MV-4-11 (cell line): ENCODE data around the gene PGLYRP1.

Experiments
- DNase-seq: peaks from one replicate; lab custom pipeline; 2025; lab: John Stamatoyannopoulos, UW

Gene PGLYRP1, protein sequence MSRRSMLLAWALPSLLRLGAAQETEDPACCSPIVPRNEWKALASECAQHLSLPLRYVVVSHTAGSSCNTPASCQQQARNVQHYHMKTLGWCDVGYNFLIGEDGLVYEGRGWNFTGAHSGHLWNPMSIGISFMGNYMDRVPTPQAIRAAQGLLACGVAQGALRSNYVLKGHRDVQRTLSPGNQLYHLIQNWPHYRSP

DNA sequence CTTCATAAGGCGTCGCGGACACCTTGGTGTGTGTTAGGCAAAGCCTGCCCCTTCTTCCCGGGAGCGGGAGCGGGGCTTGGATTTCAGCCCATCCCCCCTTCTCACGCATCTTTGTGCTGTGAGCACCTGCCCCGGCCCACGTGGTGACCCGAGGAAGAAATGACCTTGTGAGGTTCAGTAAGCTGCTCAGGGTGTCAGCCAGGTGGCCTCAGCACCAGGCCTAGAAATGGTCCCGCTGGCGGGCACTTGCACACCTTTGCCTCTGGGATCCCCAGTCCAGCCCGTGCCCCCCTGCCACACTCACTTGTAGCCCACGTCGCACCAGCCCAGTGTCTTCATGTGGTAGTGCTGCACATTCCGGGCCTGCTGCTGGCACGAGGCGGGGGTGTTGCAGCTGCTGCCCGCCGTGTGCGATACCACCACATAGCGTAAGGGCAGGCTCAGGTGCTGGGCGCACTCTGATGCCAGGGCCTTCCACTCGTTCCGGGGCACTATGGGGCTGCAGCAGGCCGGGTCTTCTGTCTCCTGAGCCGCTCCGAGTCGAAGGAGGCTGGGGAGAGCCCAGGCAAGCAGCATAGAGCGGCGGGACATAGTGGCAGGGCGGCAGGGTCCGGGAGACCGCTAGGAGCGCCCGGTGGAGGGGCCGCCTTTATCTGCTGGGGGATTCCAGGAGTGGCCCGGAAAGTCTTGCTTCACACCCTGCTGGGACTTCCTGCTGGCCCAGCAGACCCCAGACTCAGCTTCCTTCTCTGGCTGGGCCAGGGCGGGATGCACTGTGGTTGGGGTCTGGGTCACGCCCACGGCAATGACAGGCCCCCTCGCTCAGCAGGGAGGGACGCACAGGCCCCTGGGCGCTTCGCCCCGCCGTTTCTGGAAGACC, at the start of gene PGLYRP1:
Gene PGLYRP1, minus strand, starts transcription at position 623 of the 880 bp plus-strand sequence. Its CDS starts 32 bp downstream, at position 591.
- DNase-seq, result no peak

DNA sequence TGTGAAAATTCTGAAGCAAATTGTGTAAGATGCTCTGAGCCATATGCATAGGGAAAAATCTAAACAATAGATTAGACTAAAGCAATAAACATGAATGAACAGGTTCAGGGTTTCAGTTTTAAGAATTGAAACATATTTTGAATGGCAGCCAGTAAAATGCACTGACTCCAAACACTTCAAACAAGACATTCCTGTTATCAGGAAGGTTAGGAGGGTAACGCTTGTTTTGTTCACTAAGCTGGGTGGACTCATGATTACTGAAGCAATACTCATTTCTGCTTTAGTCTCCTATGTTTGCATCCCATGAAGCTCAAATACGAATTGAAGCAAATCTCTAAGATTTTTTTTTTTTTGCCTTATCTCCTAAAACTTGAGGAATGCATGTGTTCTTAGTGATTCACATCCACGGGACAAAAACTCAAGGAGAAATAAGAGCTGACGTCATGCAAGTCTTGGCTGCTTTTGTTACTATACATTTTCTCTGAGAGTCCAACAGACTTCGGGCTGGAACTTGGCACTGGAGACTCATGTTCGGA, 47.0 kb upstream of the PGLYRP1 start:
- no peak for DNase-seq

DNA sequence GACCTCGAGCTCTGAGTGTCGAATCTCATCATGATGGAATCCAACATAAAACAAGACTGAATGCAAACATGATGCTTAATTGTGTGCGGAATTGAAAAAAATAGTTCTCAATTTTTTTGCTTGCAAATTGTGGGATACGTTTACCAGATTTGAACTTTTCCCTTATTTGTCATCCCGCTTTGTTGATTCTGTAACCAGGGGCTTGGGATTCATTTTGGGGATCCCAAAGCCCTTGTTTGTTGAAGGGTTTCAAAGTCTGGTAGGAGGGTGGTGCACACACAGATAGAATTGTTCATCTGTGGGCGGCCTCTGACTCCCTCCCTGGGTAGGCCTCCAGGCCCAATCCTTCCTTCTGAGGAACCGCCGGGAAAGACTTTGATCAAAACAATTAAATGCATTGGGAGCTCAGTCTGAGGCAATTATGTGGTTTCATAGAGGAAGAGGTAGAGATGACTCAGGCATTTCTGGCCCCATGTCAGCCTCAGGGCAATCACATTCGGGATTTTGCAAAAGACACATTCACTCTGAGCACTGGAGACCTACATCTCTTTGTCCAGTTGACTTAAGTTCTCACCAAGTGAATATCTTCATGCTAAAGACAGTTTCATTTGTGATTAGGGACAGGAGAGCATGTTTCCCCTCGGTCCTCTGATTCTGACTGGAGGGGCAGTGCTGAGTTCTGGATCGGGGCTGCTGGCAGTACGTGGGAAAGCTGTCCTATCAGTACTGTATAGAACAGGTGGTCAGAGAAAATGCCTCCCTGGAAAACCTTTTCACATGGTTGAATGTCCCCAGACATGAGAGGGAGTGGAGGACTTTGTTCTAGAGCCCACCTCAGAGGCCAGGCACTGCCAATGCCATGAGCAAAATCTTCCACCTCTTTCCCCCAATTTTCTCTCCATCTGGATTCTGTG, 45.7 kb upstream of the PGLYRP1 start:
- peak; percentile 69 for DNase-seq

DNA sequence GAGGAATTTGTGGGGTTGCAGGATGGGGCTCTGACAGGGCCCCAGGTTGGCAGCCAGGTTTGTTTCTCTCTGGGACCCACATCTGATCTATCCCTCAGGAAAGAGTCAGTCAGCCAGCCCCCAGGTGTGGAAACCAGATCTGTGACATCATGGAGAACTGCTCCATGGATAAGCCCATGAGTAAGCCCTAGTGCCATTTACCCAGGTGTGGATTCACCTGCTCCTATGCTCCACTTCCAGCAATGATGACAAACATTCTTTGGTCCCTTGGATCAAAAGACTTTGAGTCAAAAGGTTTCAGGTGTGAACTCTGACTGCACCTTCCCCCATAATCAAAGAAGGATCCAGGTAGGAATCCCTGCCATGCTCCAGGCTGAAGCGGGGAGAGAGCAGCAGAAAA, 44.8 kb upstream of the PGLYRP1 start:
- no peak for DNase-seq

DNA sequence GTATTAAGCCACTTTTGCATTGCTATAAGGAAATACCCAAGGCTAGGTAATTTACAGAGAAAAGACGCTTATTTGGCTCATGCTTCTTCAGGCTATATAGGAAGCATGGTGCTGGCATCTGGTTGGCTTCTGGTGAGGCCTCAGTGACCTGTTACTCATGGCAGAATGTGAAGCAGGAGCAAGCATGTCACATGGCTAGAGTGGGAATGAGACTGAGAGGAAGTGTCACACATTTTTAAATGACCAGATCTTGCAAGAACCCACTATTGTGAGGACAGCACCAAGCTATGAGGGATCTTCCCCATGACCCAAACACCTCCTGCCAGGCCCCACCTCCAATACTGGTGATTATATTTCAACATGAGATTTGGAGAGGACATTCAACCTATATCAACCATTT, 43.6 kb upstream of the PGLYRP1 start:
- DNase-seq, result no peak

DNA sequence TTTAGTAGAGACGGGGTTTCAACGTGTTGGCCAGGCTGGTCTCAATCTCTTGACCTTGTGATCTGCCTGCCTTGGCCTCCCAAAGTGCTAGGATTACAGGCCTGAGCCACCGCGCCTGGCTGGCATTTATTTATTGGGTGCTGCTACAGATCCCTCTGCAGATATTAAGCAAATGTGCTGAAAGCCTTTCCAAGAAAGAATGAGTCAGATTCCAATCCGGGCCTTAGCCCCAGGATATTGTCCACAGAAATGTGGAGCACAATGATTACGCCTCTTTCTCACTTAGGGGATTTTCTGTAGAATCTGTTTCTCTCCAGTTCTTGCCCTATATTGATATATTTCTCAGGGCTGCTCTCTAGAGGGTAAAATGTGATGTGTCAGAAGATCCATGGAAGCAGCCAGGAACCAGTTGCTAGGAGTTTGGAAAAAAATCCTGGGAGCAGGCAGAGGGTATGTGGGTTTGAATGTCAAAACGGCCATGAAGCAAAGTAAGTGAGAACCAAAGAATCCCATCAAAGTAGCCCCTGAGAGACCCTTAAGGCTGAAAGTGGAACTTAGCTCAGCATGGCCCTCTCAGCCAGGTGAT, 42.7 kb upstream of the PGLYRP1 start:
- no peak for DNase-seq

DNA sequence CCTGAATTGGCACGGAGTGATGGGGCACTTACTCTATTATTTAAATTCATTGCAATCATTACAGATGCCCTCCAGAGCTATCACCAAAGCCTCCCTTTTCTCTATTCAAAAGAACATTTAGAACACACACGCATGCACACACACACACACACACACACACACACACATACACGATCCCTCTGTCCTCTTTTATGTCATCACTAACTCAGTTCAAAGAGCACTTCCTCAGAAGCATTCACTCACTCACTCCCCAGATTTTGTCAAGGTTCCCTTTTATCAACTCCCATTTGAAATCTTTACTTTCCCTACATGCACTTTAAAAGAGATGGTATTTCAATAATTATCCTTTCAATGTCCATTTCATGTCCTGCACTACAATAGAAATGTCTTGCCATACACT, 40.3 kb upstream of the PGLYRP1 start:
- no peak for DNase-seq

DNA sequence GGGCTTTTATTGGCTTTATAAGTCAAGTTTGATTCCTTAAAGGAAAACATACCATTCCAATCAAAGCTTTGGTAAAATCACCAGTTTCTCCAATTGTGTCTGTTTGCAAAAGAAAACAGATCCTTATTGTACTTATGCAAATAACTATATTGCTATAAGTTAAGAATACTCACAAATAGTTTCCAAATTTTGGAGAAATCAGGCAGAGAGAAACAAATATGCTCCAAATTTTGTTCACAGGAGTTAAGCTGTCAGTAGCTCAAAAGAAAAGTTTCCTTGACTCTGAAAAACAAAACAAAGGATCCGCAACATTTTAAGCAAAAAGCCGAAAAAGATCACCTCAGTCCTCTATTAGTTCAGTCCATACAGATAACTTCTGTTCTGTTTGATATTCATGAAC, 37.2 kb upstream of the PGLYRP1 start:
- no peak for DNase-seq

DNA sequence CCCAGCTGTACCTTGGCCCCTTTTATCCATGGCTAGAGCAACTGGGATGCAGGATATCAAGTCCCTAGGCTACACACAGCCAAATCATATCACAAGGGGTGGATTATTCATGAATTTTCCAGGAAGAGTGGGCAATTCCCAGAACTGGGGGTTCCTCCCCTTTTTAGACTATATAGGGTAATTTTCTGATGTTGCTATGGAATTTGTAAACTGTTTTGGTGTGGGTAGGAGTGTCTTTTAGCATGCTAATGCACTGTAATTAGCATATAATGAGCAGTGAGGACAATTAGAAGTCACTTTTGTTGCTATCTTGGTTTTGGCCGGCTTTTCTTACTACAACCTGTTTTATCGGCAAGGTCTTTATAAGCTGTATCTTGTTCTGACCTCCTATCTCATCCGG, 35.9 kb upstream of the PGLYRP1 start:
- no peak for DNase-seq

DNA sequence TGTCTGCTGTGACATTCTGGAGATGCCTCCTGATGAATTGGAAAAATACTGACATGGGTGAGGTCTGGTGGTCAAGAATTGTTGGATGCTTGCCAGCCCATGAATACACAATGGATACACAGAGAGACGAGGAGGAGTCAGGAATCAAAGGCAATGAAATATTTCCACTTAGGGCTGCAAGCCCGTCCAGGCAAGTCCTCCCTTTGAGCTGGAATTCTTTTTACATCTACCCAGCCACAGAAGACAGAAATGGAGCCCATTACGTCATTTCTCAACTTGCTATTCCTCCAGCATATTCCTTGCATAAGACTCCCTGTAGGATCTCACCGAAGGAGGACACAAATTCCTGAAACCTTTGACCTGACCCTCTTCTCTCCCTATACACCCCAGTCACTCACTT, 33.7 kb upstream of the PGLYRP1 start:
- DNase-seq, result no peak

DNA sequence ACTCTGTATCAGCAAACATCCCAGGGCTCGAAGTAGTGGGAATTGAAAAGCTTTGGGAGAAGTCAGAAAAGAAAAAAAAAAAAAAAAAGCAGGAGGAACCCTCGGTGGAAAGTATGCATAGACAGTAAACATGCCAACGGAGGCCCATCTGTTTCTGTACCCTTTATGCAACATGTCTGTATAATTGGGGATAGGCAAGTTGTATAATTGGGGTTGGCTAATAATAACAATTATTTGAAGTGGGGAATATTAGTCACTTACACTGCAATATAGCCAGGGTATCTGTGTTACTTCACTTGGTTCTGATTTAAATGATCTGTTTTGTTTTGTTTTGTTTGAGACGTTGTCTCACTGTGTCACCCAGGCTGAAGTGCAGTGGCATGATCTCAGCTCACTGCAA, 30.0 kb upstream of the PGLYRP1 start:
- DNase-seq, result no peak

DNA sequence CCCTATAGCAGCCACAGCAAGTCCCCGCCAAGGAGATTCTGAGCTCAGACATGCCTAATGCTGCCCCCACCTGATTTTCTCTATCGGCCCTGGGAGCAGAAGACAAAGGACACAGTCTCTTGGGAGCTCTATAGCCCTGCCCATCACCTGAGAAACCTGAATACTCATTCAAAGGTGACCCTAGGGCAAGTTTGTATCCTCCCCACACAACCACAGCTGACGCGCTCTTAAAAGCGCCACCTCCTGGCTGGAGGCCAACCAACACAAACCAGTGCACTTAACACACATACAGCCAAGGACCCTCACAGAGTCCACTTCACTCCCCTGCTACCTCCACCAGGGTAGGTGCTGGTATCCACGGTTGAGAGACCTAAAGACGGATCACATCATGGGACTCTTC, 26.7 kb upstream of the PGLYRP1 start:
- no peak for DNase-seq

DNA sequence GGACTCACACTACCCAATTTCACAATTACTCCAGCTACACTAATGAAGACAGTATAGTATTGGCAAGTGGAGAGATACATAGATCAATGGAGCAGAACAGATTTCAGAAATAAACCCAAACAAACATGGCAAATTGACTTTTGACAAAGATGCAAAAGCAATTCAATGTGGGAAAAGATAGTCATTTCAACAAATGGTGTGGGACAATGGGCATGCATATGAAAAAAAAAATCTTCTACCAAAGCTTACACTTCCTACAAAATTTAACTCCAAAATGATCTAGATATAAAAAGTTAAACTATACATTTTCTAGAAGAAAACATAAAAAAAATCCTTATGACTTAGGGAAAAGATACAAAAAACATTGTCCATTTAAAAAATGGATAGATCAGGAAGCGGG, 20.7 kb upstream of the PGLYRP1 start:
- DNase-seq, result no peak

DNA sequence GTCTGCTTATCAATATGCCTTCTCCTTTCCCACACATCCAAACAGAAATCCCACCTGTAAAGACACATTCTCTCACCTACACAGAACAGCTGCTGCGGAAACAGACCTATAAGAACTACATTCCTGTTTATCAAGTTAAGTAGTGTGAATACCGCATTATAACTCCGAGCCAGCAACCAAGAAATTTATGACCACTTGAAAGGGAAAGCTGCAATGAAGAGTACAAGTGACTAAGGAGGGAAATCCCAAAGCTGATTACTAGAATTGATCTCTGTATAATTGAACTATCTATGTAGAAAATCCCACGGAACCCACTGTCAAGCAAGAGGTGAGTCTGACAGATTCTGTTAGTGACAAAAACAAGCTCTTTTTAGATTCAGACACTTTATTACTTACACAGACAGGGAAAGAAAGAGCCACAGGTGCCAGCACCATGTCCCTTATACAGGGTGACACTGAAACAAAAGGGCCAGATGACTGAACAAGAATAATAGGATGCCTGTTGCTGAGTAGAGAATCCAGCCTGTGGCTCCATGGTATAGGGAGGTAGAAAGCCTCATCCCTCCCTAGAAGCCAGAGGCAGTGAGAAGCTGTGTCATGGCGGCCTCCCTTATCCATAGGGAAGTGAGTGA, 19.5 kb upstream of the PGLYRP1 start:
- no peak for DNase-seq

DNA sequence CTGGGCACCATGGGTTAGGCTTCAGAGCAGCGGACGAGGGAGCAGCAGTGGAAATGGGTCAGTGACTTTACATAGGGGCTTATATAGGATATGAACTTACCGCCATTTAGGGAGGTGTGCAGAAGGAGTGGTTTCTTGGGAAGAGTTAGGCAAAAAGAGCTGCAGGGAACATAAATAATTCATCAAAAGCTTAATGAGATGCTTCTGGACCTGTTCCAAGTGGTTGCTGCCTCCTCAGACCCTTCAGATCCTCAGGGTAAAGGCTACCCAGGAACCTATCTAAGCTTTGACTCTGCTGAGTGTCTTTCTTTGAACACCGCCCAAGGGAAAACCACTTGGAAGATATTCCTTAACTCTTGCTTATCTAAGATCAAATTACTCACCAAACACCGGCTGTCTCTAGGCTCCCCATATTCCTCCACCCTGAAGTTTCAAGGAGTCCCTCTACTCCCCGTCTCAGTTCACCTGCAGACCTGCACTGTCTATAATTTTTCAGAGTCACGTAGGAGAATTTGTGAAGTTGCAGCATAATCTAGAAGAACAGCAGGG, 18.2 kb upstream of the PGLYRP1 start, which contains the start of gene IGFL4:
Gene IGFL4, minus strand, starts transcription at position 51 of the 549 bp plus-strand sequence. Its CDS starts 40 bp downstream, at position 11.
- DNase-seq, result no peak

DNA sequence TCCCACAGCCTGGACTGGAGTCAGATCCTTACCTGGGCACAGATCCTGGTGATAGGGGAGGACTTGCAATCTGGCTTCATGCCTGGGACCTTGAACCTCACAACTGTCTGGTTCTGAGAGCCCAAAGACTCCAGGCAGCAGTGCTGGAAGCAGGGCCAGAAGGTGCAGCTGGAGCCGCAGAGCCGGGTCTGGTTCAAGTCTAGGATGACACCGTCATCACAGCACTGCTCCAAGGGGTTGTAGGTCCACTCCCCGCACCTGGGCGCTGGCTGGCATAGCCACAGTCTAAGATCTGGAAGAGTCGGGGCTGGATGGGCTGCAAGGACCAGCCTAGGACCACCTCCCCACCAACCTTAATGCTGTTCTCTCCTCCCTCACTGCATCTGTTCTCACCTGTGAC, 17.3 kb upstream of the PGLYRP1 start:
- DNase-seq, result no peak

DNA sequence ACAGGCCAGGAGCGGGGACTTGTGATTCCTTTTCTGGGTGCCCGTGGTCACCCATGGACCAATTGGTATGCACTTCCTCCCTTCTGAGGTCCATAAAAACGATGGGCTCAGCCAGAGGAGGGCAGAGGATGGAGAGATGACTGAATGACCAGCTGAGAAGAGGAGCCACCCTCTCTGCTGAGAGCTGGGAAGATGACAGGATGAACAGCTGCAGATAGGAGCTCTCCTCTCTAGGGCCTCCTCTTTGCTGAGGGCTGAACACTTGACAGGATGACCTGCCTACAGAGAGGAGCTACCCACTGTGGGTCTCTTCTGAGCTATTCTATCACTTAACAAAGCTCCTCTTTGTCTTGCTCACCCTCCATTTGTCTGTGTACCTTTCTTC, 13.9 kb upstream of the PGLYRP1 start:
- no peak for DNase-seq

DNA sequence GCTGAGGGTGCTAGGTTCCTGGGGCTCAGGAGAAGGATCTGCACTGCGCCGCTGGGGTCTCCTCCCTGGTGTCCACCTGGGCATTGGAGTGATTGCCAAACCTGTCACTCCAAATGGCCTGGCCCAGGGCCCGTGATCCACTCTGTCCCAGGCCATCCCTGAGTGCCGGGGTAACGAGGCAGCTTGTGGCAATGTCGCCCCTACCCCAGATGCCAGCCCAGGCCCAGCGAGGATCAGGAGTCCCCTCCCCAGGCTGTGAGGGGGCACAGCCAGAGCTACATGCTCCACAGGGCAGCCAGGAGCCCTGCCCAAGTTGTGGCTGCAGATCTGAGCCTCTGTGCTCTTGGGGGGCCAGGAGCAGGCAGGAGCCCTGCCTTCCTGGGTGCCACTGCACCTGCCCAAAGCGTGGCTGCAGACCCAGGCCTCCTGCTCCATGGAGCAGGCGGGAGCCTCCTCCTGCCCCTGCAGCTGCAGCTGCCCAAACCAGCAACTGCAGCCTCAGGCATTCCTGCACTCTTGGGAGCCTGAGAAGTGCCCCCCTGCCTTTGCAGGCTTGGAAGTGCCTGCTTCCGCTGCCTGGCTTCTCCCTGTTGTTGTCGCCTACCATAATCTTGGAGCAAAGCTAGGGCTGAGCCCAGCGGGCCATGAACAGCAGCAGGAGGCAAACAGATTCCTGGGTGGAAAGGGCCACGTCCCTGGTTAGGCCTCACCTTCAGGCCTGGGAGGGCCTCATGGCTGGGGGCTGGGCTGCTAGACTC, 13.3 kb upstream of the PGLYRP1 start:
- no peak for DNase-seq

DNA sequence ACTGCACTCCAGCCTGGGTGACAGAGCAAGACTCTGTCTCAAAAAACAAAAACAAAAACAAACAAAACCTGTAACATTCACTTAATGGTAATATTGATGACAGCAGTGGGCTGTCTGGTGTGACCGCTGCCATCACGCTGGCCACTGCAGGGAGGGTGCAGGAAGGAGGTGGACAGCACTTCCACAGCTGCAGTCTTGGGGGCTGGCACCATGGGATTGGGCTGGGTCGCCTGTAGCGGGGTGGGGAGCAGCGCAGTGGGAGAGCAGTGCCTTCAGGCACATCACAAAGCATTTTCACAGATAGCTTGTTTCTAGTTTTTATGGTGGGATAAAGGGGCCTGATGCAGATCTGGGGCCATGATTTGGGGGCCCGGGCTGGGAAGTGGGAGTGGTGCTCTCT, 12.7 kb upstream of the PGLYRP1 start:
- DNase-seq, result no peak

DNA sequence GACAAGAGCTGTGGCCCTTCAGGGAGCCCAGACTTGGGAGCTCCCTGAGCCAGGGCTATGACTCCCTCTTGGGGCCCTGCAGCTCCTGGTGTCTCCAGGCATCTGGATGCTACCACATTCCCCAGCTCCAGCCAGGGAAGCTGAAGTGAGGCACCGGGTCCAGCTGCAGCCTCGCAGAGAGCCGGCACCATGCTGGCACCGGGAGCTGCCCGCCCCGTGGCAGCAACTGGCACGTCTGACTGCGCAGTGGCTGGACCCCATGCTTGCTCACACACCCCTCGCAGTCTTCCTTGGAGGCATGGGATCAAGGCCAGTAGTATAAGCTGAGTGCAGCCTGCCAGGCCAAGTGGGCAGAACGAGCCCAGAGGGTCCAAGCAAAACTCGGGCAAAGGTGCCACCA, 10.5 kb upstream of the PGLYRP1 start:
- no peak for DNase-seq
